ENCODE data around the gene MYCBPAP. TPM values are rescaled to one million over a fixed set of nuclear protein-coding genes. Genes with fewer than 3 reads are reported as not detected.

The MYCBPAP gene
- polyA plus RNA-seq, 2 of the 4 experiments (the other 2 are of a cell fraction), result 0.93 to 2.5 TPM

GRCh38 chr17:50558581-50558940 lies 50.3 kb downstream of the MYCBPAP start (continued):
- no peak for TF ChIP-seq MAX (IDR thresholded peaks at IDR 0.05)
- no peak for TF ChIP-seq CHD2 (IDR thresholded peaks at IDR 0.05; ENCODE audit: low read length, partially characterized antibody)
- no peak for TF ChIP-seq JUN (IDR thresholded peaks at IDR 0.05)
- TF ChIP-seq ZFP36 (IDR thresholded peaks at IDR 0.05; ENCODE audit: borderline replicate concordance, partially characterized antibody), result no peak
- TF ChIP-seq FOSB (CRISPR knock-in tag; IDR thresholded peaks at IDR 0.05), result no peak
- TF ChIP-seq TP53 (CRISPR knock-in tag; IDR thresholded peaks at IDR 0.05), result no peak

- H3K27ac ChIP-seq, result peak overlapping the region in 1 of 2 experiments; percentile 85; a peak in 3 of 6 replicates
- no peak overlapping the region for H3K4me3 ChIP-seq
- ChIA-PET POLR2A (interaction anchor here (1.1 to 3.7 kb wide), 8 partner anchors 8 to 160 kb away, joined by 4 to 42 read pairs (median 10); partner anchors contain the start of gene LUC7L3), CTCF (interaction anchor here (0.6 to 8.1 kb wide), 10 partner anchors 8 to 484 kb away, joined by 3 to 99 read pairs (median 4); partner anchors contain the start of gene SPATA20)
- H3K9me3 ChIP-seq, result no peaks in the 10 kb centered on the region
- TF ChIP-seq HOXA7 (CRISPR knock-in tag; IDR thresholded peaks at IDR 0.05) (no peak), BCL3 (IDR thresholded peaks at IDR 0.05) (no peak), RAD21 (conservative IDR thresholded peaks at IDR 0.05 in 1 of 2, IDR thresholded peaks at IDR 0.05 in 1 of 2) (no peak), ZFP36 (IDR thresholded peaks at IDR 0.05; ENCODE audit: borderline replicate concordance, partially characterized antibody) (no peak), FOSB (CRISPR knock-in tag; IDR thresholded peaks at IDR 0.05) (no peak), ATOH8 (CRISPR knock-in tag; IDR thresholded peaks at IDR 0.05; ENCODE audit: low read depth) (no peak), KDM5A (IDR thresholded peaks at IDR 0.05) (no peak), FOSL2 (IDR thresholded peaks at IDR 0.05) (no peak), FOSL2 (CRISPR knock-in tag; IDR thresholded peaks at IDR 0.05) (no peak), MAFK (IDR thresholded peaks at IDR 0.05; ENCODE audit: partially characterized antibody) (no peak), NPAS2 (CRISPR knock-in tag; IDR thresholded peaks at IDR 0.05; ENCODE audit: borderline replicate concordance) (no peak), NFE2L2 (conservative IDR thresholded peaks at IDR 0.05; ENCODE audit: low read length) (no peak), RARB (CRISPR knock-in tag; IDR thresholded peaks at IDR 0.05) (no peak), RCOR1 (IDR thresholded peaks at IDR 0.05; ENCODE audit: low read depth, low read length) (no peak), GATA3 (IDR thresholded peaks at IDR 0.05; ENCODE audit: borderline replicate concordance) (no peak), JUNB (IDR thresholded peaks at IDR 0.05) (no peak), REST (IDR thresholded peaks at IDR 0.05) (no peak), SREBF2 (IDR thresholded peaks at IDR 0.05) (no peak), ZSCAN20 (CRISPR knock-in tag; IDR thresholded peaks at IDR 0.05) (no peak), TFCP2L1 (CRISPR knock-in tag; IDR thresholded peaks at IDR 0.05) (no peak)
- TF ChIP-seq, protein P1, sequence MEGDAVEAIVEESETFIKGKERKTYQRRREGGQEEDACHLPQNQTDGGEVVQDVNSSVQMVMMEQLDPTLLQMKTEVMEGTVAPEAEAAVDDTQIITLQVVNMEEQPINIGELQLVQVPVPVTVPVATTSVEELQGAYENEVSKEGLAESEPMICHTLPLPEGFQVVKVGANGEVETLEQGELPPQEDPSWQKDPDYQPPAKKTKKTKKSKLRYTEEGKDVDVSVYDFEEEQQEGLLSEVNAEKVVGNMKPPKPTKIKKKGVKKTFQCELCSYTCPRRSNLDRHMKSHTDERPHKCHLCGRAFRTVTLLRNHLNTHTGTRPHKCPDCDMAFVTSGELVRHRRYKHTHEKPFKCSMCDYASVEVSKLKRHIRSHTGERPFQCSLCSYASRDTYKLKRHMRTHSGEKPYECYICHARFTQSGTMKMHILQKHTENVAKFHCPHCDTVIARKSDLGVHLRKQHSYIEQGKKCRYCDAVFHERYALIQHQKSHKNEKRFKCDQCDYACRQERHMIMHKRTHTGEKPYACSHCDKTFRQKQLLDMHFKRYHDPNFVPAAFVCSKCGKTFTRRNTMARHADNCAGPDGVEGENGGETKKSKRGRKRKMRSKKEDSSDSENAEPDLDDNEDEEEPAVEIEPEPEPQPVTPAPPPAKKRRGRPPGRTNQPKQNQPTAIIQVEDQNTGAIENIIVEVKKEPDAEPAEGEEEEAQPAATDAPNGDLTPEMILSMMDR (IDR thresholded peaks at IDR 0.05), result no peak
- no peak for ATAC-seq
- H3K4me1 ChIP-seq, result peaks cover 28% of the 10 kb centered on the region
- DNase-seq (ENCODE audit: low read depth in 1 of 2, low spot score in 1 of 2), result no peak
- 88% methylated on average over 55 of the region's 55 CpGs for WGBS (ENCODE audit: missing lambda C conversion rate)
- H3K4me2 ChIP-seq, result peak overlapping the region; percentile 96; the same call in 2 of the 3 replicates
- no peak for FAIRE-seq
These were observed 50.8 kb downstream of the MYCBPAP start for GRCh38 chr17:50558941-50559614.

Data from A549 (cell line).